Cerebellar cortex (tissue), 1 donor: Measurements from ENCODE around the gene SPTBN5.

Experiments used
- DNase-seq: peaks from one replicate; pipeline ENCODE4 v3.0.0-alpha.2; 2015; ENCODE audit warnings: low spot score

The SPTBN5 gene

DNA sequence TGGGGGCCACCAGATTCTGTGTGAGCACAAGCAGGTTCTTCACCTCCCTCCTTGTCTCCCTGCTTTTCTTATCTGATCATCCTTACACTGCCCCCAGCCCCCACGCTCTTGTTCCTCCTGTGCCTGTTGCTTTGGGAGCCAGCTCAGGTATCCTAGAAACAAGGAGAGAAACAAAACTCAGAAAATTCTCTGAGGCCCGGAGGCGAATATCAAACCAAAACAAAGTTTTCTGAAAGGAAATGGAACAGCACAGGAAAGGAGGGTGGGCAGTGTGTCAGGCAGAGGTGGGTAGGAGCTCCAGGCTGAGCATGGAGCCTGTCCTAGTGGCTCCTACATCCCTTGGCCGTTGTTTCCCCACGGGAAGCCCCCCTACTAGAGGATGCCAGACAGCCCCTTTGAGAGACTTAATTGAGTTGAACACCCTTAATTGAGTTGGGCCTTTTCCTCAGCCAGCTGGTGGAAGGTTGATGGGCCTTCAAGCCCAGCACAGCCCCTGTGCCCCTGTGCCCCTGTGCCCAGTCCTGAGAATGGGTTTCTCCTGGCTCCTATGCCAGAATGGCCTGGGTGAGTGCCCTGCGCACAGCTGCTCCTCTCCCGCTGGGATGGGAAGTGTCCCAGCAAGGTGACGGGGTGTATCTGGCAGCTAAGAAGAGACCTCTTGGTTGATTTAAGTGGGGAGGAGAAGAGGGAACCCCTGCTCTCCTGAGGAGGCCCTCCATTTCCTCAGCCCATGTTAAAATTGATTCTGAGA lies 88.8 kb downstream of the SPTBN5 start:
- no peak for DNase-seq

DNA sequence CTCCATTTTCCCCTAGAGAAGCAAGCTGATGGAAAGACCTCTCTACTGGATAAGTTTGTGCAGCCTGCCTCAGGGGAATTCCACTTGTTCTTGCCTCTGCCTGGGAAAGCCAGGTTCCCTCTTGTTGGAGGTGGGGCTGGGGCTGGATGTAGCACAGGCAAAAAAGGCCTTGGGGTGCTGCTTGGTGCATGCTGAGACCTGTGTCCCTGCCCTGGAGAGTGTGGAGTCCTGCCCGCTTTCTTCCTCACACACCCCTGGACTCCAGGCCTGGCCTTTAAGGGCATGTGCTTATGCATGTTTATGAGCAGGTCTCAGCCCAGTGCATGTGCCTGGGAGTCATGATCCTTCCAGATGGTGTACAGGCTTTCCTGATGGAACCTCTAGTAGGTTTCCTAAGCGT lies 89.5 kb downstream of the SPTBN5 start:
- DNase-seq, result no peak

- no peak for DNase-seq
These were observed 91.9 kb downstream of the SPTBN5 start for GRCh38 chr15:41801850-41802455.

DNA sequence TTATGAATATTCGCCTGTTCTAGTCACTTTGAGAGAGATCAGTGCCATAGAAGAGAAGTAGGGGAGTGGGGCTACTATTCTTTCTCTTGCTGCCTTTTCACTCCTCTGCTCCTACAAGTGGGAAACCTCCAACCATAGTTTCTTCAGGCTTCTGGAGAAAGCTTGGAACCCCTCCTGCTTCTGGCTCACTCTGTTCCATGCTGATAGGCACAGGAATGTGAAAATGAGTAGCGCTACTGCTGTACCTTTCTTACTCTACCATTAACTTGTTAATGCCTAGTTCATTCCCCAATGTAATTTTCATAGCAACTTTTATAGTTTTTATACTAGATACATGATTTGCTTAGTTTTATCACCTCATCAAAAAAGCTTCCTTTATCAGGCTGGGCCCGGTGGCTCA lies 92.7 kb downstream of the SPTBN5 start:
- DNase-seq, result no peak

DNA sequence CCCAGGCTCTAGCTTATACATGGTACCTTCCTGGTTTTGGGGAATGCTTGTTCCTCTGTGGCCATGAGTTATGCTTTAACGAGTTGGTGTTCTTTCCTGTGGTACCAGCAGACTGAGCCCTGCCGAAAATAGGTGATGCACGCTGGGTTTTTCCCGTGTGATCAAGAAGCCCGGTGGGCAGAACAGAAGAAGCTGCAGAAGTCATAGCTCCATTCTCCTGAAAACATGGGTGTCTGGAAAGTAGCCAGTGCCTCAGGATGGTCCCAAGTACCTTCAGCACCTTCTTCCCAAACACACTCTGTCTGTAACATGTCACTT lies 94.4 kb downstream of the SPTBN5 start:
- DNase-seq, result no peak

DNA sequence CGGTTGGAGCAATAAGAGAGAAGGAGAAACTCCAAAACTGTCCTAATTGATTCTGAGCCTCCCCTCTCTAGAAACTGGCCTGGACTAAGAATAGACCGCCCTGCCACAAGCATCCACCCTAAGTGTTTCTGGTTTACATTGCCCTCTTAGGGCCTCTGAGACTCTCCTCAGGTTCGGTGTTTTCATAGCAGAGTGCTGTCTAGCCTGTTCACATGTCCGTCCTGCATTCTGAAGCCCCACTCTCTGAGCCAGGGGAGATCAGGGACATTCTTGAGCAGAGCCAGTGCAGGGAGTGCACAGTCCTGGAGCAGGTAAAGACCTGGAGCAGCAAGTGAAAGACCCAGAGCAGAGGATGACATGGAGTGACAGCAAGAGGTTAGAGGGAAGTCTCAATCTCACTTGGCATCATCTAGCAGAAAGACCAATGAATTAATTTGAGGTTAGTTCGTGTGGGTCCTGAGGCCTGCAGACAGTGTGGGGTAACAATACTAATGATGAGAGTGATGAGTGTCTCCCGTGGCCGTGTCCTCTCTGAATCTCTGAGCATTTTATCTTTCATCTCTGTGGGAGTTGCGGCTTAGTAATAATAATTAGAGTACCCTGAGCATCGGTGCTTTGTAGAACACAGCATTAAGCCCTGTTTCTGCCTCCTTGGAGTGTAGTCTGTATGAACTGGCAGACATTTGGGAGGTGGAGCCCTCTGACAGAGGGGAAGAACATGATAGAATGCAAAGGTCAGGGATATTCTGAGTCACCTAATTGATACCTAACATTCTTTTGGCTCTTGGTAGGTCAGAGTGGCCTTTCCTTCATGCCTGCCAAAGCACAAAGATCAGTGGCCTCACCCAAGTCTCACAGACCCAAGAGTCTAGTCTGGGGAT lies 95.0 kb downstream of the SPTBN5 start:
- no peak for DNase-seq
